HG03439 (cell line): Measurements from ENCODE around the gene SEMA4C.

Experiments used
- ATAC-seq: cut with Tn5 transposase; IDR thresholded peaks from one replicate; pipeline ENCODE4 v1.9.1; 2021; ENCODE audit warnings: mild to moderate bottlenecking, moderate library complexity; ENCODE audit not compliant: unreplicated experiment

Gene SEMA4C

DNA sequence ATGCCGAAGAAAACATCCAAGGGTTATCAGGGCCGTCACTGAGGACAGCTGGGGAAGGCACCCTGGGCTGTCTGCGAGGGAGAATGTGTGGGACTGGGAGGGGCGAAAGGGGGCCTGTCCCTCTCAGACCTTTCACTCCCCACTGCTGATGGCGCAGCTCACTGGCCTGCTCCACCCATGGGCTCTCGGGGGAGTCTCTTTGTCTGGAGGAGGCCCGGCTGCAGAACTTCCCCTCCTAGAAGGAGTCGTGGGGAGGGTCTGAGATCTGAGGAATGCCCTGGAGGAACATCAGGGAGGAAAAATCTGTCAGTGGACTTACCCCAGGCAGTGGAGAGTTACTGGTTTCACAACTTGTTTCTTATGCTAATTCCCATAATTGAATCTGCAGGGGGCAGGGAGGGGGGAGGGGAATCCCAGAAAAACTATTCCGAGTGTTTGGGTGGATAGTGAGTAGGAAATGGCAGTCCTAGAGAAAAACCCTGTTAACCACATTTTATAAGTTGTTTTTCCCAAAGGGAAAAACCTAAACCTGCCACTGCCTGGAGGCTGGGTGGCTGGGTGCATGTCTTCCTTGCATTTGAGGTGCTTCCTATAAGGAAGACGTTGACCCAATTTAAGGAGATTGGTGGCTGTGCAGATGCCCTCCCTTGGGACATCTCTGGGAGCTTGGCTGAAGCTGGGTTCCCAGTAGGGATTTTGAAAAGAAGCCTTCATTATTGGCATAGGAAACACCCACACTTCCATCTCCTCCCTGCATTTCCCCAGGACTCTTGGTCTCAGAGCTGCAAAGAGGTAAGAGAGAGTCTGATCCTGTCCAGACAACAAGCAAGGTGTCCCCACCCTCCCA lies 11.7 kb upstream of the SEMA4C start:
- no peak for ATAC-seq

DNA sequence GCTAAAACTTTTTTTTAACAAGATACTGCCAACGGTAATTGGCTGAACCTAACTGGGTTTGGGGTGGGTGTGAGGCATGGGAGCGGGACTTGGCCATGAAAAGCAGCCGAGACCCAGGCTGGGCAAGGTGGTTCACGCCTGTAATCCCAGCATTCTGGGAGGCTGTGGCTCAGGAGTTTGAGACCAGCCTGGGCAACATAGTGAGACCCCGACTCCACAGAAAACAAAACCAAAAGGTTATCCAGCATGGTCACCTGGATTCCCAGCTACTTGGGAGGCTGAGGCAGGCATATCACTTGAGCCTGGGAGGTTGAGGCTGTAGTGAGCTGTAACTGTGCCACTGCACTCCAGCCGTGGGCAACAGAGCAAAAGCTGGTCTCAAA lies 11.0 kb upstream of the SEMA4C start:
- ATAC-seq = no peak

DNA sequence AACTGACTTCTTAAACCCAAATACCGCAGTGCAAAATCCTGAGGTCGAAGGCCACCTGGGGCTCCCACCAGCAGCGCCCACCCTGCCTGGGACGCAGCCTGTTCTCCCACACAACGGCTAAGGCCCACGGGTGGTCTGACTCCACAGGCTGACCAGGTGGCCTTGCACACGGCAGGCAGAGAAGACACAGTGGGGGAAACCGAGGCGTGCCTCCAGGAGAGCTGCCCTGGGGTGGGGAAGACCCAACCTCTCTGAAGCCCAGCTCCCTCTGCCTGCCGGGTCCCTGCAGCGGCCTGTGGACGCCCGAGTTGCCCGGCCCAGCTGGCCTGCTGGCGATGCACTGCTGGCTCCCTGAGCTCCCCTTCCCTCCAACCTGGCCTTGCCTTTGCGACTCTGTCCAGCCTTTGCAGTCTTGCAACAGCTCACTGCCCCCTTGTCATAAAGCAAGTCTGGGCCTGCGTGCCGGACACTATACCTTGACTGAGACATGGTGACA lies 9.7 kb upstream of the SEMA4C start:
- no peak for ATAC-seq

DNA sequence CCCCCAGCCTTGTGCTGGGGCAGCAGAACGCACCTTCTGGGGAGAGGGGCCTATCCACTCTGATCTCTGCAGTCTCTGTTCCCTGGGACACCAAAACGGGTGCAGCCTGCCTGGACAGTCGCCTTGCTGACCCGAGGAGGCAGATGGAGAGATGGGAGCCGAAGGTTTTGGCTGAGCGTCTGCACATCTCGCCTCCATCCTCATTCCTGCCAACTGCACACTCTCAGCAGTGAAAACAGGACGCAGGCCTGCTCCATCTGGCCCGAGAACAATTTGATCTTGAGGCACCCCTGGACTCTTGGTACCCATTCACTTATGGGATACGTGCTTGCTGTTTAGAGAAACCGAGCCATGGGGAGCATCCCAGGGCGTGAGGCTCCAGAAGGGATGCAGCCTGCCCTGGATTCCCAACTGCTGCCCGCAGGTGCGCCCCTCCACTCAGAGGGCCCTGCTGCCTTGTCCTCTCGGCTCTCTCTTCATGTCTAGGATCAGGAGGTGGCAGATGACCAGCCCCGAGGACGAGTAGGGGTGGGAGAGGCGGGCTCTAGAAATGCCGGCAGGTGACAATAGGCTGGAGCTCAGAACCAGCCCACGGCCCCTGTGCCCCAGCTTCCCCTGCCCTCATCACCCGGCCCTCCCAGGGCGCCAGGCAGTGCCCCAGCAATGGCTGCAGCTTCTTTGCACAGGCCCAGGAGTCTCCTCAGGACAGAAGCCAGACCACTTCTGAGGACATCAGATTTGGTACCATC lies 9.1 kb upstream of the SEMA4C start:
- no peak for ATAC-seq

DNA sequence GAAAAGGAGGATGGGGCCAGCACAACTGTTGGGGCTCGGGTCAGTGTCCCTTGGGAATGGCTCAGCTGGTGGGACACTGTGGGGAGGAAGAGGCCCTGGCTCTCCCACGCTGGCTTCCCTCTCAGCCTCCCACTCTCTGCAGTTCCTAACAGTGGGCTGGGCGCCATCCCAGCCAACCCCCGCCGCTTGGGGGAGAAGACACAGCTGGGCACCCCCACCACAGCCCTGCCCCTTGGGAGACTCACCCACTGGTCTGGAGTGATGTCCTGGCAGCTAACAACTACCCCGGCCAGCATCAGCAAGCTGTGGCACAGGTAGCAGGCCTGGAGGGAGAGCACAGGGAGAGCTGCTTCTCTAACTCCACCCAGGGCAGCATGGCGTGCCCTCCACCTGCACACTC lies 8.3 kb upstream of the SEMA4C start:
- ATAC-seq = no peak

DNA sequence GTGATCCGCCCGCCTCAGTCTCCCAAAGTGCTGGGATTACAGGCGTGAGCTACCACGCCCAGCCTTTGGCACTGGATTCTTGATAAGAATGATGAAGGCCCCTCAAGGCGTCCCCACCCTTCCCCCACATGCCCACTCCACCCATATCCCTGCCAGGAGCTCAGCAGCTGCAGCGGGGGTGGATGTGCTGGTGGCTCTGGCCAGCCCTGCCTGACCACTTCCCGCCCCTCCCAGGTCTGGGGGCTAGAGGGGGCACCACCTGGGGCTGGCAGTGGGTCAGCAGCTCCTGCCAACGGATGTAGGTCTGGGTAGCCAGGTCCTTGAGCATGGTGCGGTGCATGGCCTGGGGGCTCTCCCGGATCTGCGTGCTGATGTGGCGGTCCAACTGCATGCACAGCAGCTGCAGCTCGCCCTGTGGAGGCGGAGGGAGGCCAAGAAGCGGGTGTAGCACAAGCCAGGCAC lies 7.8 kb upstream of the SEMA4C start:
- no peak for ATAC-seq

DNA sequence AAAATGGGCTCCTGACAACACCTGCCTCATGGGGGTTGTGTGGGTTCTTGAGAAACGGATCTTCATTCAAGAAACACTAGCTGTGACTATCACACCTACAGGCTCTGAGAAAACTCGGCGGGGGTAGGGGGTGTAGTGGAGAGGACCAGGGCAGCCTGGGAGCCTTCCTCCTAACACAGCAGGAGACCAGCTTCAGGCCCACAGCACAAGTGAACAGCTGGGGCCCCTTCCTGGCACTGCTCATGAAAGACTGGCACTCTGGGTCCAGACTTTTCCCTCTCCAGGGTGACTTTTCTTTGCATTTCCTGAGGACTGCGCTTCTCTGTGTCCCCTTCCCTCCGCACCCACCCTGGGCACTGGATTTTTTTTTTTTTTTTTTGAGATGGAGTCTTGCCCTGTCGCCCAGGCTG lies 7.2 kb upstream of the SEMA4C start:
- ATAC-seq = no peak

DNA sequence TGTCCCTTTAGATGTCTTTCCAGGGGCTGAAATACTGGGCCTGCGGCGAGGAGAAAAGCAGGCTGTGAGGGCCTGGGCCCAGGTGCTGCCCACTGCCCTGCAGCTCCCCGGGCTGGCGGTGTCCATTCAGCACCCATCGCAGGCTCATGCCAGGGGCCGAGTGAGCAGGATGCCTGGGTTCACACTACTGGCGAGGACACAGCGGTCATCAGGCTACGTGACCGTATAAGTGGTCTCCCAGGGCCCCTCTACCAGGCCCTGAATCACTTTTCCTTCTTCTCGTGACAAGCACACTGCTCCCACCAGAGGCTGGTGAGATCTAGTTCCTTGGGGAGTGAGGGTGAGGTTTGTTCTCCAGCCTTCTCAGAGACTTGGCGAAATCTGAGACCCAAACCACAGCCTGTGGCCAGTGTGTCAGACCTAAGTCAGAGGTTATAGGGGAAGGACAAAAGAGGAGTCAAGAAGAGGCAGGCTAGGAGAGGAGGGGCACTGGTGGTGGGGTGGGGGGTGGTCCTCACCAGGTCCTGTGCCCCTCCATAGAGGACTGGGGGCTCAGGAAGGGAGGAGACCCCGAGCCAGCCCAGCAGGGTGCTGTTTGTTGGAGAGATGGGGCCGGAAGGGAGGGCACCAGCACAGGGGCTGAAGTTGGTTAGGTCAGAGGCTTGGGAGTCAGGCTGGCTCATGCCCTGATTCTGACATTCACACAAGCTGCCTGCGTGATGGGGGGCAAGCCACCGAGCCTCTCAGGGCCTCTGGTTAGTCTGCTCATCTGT lies 6.6 kb upstream of the SEMA4C start:
- no peak for ATAC-seq

DNA sequence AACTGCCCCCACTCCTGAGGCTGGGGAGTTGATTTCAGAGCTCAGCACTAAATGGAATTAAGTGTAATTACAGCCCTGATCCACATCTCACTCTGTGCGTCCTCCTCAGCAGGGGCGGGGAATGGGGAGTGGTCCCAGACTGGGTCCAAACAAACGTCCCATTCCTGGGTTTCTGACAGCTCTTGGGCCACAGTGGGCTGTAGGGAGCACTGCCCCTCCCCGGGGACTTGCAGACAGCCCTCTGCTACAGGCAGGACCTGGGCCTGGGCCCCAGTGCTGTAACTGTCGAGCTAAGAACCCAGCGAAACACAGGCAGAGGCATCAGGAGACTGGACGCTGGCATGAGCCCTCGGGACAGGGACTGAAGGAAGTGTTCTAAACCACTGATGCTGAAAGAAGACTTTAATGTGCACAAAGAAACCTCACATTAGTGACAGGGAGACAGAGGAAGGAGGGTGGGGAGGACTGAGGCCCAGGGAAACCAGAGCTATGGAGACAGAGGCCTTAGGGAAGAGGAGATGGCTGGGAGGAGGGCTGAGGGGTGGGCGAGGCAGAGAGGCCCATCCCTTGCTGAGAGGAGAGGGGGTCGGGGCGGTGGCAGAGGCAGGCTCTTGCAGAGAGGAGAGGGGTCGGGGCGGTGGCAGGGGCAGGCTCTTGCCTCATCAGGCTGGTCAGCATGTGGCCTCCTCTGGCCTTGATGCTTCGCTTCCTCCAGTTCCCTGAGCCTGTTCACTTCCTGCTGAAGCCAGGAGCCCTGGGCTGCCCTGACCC lies 5.8 kb upstream of the SEMA4C start:
- ATAC-seq = no peak

DNA sequence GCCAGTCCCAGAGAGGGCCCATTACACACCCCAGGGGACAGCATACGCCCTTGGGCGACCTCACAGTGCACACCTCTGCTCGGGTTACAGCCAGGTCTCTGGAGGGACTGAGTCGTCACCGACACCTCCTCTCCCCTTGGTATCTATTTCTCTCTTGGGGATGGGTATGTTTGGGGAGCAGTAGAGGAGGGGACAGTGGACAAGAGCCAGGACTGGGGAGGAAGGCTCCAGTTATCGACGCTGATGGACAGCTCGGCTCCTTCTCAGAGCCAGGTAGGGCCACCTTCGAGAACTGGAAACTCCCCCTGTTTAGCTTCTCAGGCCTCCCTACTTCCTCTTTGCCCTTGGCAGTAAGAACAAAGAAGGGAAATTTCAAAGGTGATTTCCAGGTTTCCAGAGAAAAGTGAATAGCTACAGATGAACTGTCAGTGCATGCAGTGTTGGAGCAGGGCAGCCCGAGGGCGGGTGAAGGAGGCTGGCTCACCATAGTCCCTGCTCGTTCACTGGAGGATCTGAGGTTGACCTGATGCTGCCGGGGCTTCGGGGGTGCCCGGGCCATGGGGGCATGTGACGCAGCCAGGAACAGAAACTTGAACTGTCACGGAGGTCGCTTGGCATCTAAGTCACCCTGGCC lies 4.4 kb upstream of the SEMA4C start:
- no peak for ATAC-seq

DNA sequence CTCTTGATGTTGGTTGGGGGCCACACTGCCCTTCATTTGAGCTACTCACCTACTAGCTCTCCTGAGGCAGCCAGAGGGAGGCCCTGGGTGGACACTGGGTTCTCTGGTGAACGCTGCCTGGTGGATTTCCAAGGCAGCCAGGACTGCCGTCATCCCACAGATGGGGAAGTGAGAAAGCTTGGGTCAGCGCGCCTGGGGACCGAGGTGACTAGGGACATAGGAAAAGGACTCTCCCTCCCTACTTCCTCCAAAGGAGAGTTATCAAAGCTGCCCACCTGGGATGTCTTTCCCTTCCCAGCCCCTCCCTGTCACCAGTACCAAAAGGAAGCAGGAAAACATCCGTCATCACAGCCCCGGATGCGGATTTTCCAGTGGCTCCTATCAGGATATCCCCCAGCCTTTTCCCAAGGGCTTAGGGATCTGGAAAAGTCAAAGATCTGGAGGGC lies 3.8 kb upstream of the SEMA4C start:
- ATAC-seq = no peak

DNA sequence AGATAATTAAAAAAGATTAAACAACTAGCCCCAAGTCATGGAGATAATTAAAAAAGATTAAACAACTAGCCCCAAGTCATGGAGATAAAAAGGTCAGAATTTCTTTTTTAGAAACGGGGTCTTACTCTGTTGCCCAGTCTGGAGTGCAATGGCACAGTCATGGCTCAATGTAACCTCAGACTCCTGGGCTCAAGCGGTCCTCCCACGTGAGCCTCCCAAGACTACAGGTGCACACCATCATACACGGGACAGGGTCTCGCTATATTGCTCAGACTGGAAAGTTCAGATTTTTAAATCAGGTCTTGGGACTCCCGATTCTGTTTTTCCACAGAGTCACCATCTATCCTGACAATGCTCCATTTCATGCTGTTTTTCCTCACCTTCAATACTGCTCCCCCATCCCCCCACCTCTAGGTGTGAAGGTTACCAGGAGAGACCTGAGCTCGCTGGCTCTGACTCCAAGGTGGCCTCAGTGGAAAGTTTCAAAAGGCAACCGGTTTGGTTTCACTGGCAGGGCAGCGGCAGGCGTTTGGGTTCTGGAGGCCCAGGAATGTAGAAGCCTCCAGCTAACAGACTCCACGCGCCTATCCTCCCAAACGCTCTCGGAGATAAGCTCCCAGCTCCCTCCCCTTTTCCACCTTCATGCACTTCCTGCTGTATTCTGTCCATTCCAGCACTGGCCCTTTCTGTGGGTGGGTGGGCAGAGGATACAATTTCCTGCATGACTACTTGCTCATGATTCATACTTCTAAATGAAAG lies 2.9 kb upstream of the SEMA4C start:
- ATAC-seq = no peak

DNA sequence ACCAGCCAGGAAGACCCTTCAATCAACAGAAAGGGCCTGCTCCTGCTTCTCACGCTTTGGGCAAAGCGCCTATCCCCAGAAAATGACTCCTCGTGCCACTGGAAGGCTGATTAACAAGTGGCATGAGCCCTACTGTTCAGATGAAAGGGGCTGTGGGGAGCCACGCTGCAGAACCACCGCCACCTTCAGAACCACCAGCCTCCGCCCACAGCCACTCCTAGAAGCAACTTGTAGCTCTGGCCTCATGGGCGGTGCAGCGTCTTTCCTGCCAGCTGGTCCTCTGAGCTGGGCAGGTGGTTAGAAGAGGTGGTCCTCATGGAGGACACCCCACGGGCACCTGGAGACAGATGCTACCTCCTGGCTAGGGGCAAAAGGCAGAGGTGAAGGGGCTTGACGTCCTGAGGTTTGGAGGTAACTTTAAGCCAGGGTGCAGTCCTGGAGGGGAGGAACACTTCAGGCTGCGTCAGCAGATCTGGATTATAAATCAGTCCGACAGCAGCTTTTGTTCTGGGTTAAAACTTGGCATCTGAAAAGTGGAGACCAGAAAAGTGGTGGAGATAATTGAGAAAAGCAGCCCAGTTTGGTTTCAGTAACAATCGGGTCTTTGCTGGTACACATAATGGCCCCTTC lies 861 bp upstream of the SEMA4C start:
- no peak for ATAC-seq

DNA sequence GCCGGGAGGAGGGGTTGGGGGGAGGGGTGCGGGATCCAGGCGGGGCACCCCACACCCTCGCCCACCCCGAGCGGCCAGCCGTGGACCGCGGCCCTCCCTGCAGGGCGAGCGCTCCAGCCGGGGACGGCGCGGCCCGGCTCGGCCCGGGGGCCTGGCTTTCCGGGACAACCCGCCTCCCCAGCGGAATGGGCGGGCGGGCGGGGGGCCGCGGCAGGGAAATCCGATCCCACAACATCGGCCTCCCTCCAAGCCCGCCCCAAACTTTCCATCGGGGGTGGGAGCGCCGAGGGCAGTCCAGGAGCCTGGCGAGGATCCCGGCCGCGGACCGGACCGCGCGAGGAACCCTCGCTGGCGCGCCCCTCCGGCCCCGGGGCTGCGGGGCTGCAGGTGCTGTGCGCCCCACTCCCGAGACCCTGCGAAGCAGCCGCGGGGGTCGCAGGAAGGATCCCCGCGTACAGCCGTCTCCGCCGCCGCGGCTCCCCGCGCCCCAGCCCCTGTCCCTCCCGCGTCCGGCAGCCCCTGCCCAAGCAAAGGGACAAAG lies 529 bp downstream of the SEMA4C start:
- ATAC-seq = no peak

DNA sequence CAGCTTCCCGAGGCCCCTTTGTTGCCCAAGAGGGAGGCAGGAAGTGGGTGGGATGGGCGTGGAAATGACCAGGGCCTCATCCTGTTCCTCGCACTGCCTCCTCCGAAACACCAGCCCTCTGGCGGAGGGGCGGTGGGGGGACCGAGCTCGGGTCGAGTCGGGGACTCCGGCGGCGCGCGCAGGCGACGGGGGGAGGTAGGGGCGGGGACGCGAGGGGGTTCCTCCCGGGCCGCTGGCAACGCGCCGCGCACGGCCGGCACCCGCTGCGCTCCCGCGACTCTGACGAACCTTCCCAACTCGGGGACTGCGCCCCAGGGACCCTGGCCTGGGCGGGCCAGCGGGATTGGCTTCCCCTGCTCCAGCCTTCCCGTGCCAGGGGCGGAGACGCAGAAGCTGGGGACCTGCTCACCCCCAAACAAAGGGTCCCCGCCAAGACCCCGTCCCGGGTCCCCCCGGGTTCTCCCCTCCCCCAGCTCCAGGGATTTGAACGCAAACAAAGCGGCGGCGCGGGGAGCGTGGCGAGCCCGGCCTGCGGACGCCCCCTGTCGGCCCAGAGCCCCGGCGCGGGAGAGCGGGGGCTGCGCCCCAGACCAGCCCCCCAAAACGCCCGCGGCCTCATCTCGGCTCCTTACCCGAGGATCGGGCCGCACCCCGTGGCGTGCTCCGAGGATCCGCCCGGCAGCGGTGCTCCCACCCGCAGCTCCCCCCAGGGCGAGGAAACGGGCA lies 1.2 kb downstream of the SEMA4C start:
- no peak for ATAC-seq

DNA sequence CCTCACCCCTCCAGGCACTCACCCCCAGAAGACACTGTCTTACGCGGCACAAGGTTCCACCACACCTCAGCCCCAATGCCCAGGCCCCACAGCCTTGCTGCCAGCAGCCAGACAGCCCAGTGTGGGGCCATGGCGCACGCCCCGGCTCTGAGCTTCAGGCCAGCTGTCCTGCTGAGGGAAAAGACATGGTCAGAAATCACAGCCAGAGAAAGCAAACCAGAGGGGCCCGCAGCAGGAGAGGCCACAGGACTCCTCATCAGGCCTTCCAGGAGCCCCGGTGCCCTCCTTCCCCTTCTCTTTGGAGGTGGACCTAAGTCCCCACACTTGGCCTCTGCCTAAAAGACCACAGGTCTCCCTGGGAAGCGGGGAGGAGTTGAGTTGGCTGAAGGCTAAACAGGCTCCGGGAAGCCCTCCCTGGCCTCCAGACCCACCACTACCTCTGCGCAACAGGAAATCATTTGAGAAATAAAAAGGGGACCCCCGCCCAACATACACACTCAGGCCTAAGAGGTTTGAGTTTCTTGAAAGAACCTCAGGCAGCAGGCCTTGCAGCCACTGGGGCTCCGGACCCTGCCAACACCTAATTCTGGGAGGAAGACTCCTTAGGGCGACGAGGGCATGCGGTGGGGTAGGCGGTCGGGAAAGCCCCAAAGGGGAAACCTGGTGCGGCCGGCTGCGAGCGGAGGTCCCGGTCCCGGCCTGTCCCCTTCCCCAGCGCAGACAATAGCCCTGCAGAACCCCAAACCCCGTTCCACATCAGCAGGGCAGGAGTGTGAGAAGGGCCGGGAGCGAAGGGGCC lies 1.9 kb downstream of the SEMA4C start:
- no peak for ATAC-seq
